ENCODE results near the gene PTPRJ.

The PTPRJ gene

GRCh38 chr11:48074425-48075181, 94.2 kb downstream of the PTPRJ start:
- DNase-seq, result no peak

GRCh38 chr11:48075637-48076036, 95.3 kb downstream of the PTPRJ start:
- DNase-seq, result no peak

GRCh38 chr11:48077251-48077650, 96.9 kb downstream of the PTPRJ start:
- no peak for DNase-seq

- DNase-seq, result no peak
Observed at GRCh38 chr11:48078689-48079088, 98.3 kb downstream of the PTPRJ start.

GRCh38 chr11:48079596-48079995, 99.2 kb downstream of the PTPRJ start:
- no peak for DNase-seq

- no peak for DNase-seq
Observed at GRCh38 chr11:48080301-48080861, 100.0 kb downstream of the PTPRJ start.

- no peak for DNase-seq
Observed at GRCh38 chr11:48081151-48082010, 101.0 kb downstream of the PTPRJ start.

GRCh38 chr11:48082771-48083170, 102.4 kb downstream of the PTPRJ start:
- DNase-seq, result no peak

- DNase-seq, result no peak
Observed at GRCh38 chr11:48083421-48083820, 103.1 kb downstream of the PTPRJ start.

GRCh38 chr11:48085688-48086087, 105.3 kb downstream of the PTPRJ start:
- DNase-seq, result no peak

- no peak for DNase-seq
Observed at GRCh38 chr11:48087422-48087821, 107.1 kb downstream of the PTPRJ start.

GRCh38 chr11:48087974-48088681, 107.8 kb downstream of the PTPRJ start:
- DNase-seq, result peak; percentile 93

GRCh38 chr11:48088682-48089050, 108.3 kb downstream of the PTPRJ start:
- DNase-seq, result peak; percentile 93

- no peak for DNase-seq
Observed at GRCh38 chr11:48090174-48090573, 109.8 kb downstream of the PTPRJ start.

GRCh38 chr11:48091426-48092102, 111.2 kb downstream of the PTPRJ start:
- DNase-seq, result no peak

GRCh38 chr11:48093323-48093722, 113.0 kb downstream of the PTPRJ start:
- no peak for DNase-seq

GRCh38 chr11:48093795-48094642, 113.7 kb downstream of the PTPRJ start:
- DNase-seq, result peak; percentile 97

GRCh38 chr11:48094643-48095339, 114.4 kb downstream of the PTPRJ start:
- no peak for DNase-seq

GRCh38 chr11:48095779-48096470, 115.6 kb downstream of the PTPRJ start:
- DNase-seq, result no peak
